Glutamatergic neuron (in vitro differentiated cells): ENCODE data around the gene TEAD4. TPM values are rescaled to one million over a fixed set of nuclear protein-coding genes. Genes with fewer than 3 reads are reported as not detected.

Source experiments
- DNase-seq: peaks from one replicate; pipeline ENCODE4 v3.0.0; 2022
- H3K27ac Mint-ChIP-seq: one replicate; pipeline ENCODE4 v1.8.0; 2020; ENCODE audit warnings: mild to moderate bottlenecking, mixed read lengths, inconsistent platforms; ENCODE audit not compliant: unreplicated experiment
- H3K27me3 Mint-ChIP-seq: one replicate; pipeline ENCODE4 v1.8.0; 2020; ENCODE audit warnings: mild to moderate bottlenecking, moderate library complexity, mixed read lengths, inconsistent platforms; ENCODE audit not compliant: unreplicated experiment
- H3K36me3 Mint-ChIP-seq: one replicate; pipeline ENCODE4 v1.8.0; 2020; ENCODE audit warnings: mild to moderate bottlenecking, mixed read lengths, inconsistent platforms; ENCODE audit not compliant: unreplicated experiment
- H3K4me1 Mint-ChIP-seq: one replicate; pipeline ENCODE4 v1.8.0; 2020; ENCODE audit warnings: mild to moderate bottlenecking, low read depth, mixed read lengths, inconsistent platforms; ENCODE audit not compliant: unreplicated experiment
- H3K4me3 Mint-ChIP-seq: one replicate; pipeline ENCODE4 v1.8.0; 2020; ENCODE audit warnings: mild to moderate bottlenecking, mixed read lengths, inconsistent platforms; ENCODE audit not compliant: unreplicated experiment
- H3K9me3 Mint-ChIP-seq: one replicate; pipeline ENCODE4 v1.8.0; 2020; ENCODE audit warnings: mild to moderate bottlenecking, moderate library complexity, mixed read lengths, inconsistent platforms; ENCODE audit not compliant: unreplicated experiment
- total RNA-seq: library from RNA; stranded (reverse); fragmentation: NEBNext Ultra II Directional; extraction: Animal tissue kit (Norgen Biotek cat#: 25700); gene quantifications from one replicate; pipeline ENCODE4 v1.2.1, GENCODE V29; 2021; ENCODE audit not compliant: unreplicated experiment
- TF ChIP-seq, protein P1 (sequence below): fragments of 200-600 bp; sonication (generic); IDR thresholded peaks from one replicate; pipeline ENCODE4 v1.5.0; 2021; ENCODE audit not compliant: partially characterized antibody, unreplicated experiment

Gene TEAD4
- total RNA-seq, 1 donor from 2014 or later = 3.8 TPM

DNA sequence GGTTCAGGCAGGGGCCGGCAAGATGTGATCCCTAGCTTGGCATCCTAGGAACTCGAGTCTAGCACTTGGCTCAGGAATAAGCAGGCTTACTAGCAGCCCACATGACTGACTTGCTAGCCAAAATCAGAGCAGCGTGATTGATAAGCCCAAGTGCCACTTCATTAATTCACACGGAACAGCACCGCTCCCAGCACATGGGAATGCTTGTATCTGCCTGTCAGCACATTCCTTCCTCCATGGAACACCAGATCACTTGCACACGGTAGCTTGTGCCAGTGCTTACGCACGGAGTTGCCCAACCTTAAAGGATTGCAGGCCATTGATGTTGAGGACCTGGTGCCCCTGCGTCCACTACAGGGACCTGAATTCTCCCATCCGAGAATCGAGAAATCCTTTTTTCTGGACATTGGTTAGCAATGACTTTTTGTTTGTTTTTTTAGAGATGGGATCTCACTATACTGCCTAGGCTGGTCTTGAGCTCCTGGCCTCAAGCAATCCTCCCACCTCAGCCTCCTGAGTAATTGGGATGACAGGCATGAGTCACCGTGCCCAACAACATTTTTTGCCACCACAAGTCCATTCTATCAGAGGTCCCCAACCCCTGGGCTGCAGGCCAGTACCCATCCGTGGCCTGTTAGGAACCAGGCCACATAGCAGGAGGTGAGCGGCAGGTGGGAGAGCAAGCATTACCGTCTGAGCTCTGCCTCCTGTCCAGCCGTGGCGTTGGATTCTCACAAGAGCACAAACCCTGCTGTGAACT lies 87.4 kb downstream of the TEAD4 start:
- H3K4me1 Mint-ChIP-seq = peaks cover 25% of the 10 kb centered on the region
- H3K4me3 Mint-ChIP-seq = no peak overlapping the region
- H3K9me3 Mint-ChIP-seq = peaks cover 6% of the 10 kb centered on the region
- peaks cover 8% of the 10 kb centered on the region for H3K27me3 Mint-ChIP-seq
- no peak overlapping the region for H3K27ac Mint-ChIP-seq
- no peak for DNase-seq
- TF ChIP-seq, protein P1, sequence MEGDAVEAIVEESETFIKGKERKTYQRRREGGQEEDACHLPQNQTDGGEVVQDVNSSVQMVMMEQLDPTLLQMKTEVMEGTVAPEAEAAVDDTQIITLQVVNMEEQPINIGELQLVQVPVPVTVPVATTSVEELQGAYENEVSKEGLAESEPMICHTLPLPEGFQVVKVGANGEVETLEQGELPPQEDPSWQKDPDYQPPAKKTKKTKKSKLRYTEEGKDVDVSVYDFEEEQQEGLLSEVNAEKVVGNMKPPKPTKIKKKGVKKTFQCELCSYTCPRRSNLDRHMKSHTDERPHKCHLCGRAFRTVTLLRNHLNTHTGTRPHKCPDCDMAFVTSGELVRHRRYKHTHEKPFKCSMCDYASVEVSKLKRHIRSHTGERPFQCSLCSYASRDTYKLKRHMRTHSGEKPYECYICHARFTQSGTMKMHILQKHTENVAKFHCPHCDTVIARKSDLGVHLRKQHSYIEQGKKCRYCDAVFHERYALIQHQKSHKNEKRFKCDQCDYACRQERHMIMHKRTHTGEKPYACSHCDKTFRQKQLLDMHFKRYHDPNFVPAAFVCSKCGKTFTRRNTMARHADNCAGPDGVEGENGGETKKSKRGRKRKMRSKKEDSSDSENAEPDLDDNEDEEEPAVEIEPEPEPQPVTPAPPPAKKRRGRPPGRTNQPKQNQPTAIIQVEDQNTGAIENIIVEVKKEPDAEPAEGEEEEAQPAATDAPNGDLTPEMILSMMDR = no peak
- no peaks in the 10 kb centered on the region for H3K36me3 Mint-ChIP-seq

DNA sequence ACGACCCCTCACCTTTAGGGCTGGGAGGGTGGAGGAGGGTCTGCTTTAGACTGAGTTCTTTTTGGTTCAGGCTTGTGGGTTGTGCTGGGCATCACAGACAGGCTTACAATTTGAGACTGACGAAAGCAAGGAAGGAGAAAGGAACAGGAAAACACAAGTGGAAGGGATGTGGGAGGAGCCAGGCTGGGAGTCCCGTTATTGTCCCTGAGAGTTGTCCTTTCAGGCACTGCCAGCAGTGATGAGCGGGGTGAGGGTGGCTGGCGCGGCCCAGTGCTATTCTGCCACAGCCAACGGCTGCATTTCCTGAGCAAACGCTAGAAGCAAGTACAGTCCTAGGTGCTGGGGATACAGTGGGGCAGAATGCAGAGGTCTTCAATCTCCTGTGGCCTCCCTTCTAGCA lies 88.8 kb downstream of the TEAD4 start:
- peaks cover 3% of the 10 kb centered on the region for H3K9me3 Mint-ChIP-seq
- H3K4me1 Mint-ChIP-seq = peaks cover 17% of the 10 kb centered on the region
- TF ChIP-seq, protein P1 = no peak
- H3K36me3 Mint-ChIP-seq = no peaks in the 10 kb centered on the region
- no peak overlapping the region for H3K4me3 Mint-ChIP-seq
- peaks cover 6% of the 10 kb centered on the region for H3K27me3 Mint-ChIP-seq
- no peak for DNase-seq
- H3K27ac Mint-ChIP-seq = no peak overlapping the region

DNA sequence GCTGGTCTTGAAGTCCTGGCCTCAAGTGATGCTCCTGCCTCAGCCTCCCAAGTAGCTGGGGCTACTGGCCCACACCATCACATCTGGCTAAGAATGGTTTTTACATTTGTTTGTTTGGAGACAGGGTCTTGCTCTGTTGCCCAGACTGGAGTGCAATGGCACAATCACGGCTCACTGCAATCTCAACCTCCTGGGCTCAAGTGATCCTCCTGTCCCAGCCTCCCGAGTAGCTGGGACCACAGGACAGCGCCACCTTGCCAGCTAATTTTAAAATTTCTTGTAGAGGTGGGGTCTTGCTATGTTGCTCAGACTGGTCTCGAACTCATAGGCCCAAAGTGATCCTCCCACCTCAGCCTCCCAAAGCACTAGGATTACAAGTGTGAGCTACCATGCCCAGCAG lies 89.3 kb downstream of the TEAD4 start:
- DNase-seq = no peak
- H3K36me3 Mint-ChIP-seq = no peaks in the 10 kb centered on the region
- H3K27ac Mint-ChIP-seq = no peak overlapping the region
- H3K4me1 Mint-ChIP-seq = peaks cover 13% of the 10 kb centered on the region
- TF ChIP-seq, protein P1 = no peak
- peaks cover 2% of the 10 kb centered on the region for H3K9me3 Mint-ChIP-seq
- peaks cover 3% of the 10 kb centered on the region for H3K27me3 Mint-ChIP-seq
- H3K4me3 Mint-ChIP-seq = no peak overlapping the region

DNA sequence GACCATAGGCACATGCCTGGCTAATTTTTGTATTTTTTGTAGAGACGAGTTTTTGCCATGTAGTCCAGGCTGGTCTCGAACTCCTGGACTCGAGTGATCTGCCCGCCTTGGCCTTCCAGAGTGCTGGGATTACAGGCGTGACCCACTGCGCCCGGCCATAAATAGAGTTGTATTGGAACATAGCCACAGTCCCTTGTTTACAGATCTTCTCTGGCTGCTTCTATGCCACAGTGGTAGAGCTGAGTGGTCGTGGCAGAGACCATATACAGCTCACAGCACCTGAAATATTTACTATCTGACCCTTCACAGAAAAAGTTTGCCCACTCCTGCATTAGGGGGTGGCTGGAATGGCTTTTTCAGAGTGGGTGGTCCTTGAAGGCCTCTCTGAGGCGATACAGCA lies 90.0 kb downstream of the TEAD4 start:
- Mint-ChIP-seq H3K36me3 (no peaks in the 10 kb centered on the region), H3K27me3 (peaks cover 3% of the 10 kb centered on the region), H3K4me1 (peaks cover 9% of the 10 kb centered on the region), H3K27ac (no peak overlapping the region), H3K9me3 (peaks cover 2% of the 10 kb centered on the region), H3K4me3 (no peak overlapping the region)
- DNase-seq = no peak
- TF ChIP-seq, protein P1 = no peak

DNA sequence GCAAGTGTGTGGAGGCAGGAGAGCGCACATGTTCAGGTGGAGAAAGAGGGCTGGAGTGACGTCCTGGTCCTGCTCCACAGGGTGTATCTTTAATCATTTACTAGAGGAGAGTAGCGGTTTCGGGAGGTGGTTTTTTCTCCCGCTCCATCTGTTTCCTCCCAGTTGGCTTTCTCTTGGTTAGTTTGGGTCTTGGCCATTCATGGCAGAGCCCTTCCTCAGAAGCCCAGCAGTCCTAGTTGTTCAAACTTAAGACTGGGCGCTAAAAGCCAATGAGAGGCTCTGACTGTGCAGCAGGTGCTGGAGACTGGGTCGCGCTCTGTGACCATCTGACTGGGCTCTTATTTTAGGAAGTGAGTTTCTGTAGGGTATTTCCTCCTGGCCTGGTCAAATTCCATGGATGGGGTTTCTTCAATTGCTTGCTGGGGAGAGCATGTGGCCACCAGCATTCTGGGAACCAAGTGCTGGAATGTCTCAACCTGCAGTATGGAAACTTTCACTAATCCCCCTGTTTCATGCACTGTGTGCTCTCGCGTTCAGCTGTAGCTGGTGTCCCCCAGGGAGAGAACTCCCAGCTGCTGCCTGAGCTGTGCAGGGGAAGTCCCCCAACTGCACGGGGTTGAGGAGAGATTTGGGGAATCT lies 90.5 kb downstream of the TEAD4 start:
- peaks cover 9% of the 10 kb centered on the region for H3K4me1 Mint-ChIP-seq
- peaks cover 3% of the 10 kb centered on the region for H3K27me3 Mint-ChIP-seq
- peaks cover 2% of the 10 kb centered on the region for H3K9me3 Mint-ChIP-seq
- TF ChIP-seq, protein P1 = no peak
- no peak for DNase-seq
- no peak overlapping the region for H3K4me3 Mint-ChIP-seq
- no peaks in the 10 kb centered on the region for H3K36me3 Mint-ChIP-seq
- no peak overlapping the region for H3K27ac Mint-ChIP-seq
